Measurements from ENCODE around the gene SHISA6.

Gene SHISA6

DNA sequence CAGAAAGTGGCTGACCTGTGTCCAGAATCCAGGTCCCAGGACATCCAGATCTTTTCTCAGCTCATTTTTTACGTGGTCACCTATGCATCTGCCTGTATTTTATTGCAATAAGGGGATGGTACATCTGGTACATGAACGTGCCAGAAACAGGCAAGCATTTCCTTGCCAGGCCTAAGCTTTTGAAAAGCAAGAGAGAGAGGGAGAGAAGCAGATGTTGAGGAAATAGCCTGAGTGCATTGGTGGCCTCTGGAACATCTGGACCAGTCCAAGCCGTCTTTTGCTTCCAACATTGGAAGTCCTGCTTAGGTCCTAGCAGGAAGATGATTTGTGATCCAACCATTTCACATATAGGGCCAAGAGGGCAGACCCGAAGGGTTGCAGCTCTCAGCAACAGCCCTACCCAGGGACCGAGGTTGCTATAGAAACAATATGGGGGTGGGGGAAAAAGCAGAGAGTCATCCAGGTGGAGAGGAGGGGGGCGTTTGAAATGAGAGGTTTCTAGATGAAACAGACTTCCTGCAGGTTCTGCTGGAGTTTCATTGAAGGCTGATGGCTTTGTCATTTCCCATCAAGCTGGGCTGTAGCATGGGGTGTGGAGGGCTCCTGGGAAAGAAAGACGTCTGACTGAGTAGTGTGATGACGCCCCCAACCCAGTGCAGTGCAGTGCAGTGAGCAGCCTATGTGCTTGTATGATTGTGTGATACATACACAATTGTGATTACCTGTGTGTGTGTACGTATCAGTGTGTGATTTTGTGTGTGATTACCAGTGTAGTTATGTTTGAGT lies 61.6 kb downstream of the SHISA6 start:
- no peak overlapping the region for H3K4me3 ChIP-seq (ENCODE audit: low read depth in 1 of 2, low read length in 1 of 2)
- TF ChIP-seq, protein P1, sequence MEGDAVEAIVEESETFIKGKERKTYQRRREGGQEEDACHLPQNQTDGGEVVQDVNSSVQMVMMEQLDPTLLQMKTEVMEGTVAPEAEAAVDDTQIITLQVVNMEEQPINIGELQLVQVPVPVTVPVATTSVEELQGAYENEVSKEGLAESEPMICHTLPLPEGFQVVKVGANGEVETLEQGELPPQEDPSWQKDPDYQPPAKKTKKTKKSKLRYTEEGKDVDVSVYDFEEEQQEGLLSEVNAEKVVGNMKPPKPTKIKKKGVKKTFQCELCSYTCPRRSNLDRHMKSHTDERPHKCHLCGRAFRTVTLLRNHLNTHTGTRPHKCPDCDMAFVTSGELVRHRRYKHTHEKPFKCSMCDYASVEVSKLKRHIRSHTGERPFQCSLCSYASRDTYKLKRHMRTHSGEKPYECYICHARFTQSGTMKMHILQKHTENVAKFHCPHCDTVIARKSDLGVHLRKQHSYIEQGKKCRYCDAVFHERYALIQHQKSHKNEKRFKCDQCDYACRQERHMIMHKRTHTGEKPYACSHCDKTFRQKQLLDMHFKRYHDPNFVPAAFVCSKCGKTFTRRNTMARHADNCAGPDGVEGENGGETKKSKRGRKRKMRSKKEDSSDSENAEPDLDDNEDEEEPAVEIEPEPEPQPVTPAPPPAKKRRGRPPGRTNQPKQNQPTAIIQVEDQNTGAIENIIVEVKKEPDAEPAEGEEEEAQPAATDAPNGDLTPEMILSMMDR (IDR thresholded peaks at IDR 0.05): no peak

DNA sequence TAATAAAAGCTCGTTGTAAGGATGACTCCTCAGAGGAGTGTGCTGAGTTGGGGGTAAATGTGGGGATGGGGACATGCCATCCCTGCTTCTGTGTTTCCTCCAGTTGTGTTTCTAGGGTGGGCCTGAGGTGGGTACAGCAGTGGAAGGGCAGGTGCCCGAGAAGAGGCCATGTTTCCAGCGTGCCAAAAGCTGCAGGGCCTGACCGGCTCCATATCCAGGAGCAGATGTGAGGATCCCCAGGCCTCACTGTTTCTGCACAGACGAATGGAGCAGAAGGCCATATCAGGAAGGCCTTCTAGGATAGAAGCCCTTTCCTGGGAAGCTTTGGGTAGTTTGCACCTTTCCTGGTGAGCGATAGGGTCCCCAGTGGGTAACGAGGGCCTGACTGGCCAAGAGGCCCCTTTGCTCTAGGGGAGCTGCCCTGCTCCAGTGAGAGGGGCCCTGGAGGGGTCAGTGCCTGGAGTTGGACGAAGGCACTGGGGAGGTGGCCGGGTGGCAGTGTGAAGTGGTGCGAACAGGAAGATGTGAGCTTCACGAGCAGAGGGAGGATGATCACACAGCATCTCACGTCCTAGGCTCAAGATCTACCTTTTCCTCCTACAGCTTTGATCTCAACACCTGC lies 62.9 kb downstream of the SHISA6 start:
- H3K27ac ChIP-seq: no peak overlapping the region
- no peak overlapping the region for H3K4me3 ChIP-seq (ENCODE audit: low read depth in 1 of 2, low read length in 1 of 2)
- H3K4me1 ChIP-seq (ENCODE audit: control insufficient read depth in 1 of 2, insufficient read depth in 1 of 2, low read depth in 1 of 2, low read length in 1 of 2): no peaks in the 10 kb centered on the region
- no peaks in the 10 kb centered on the region for H3K27me3 ChIP-seq
- H3K9me3 ChIP-seq: no peaks in the 10 kb centered on the region
- H3K36me3 ChIP-seq: no peaks in the 10 kb centered on the region
- TF ChIP-seq, protein P1 (IDR thresholded peaks at IDR 0.05): no peak

More for the DNA sequence above, 61.6 kb downstream of the SHISA6 start:
- Histone ChIP-seq H3K9me3 (no peaks in the 10 kb centered on the region), H3K36me3 (no peaks in the 10 kb centered on the region), H3K27me3 (no peaks in the 10 kb centered on the region), H3K27ac (no peak overlapping the region), H3K4me1 (ENCODE audit: control insufficient read depth in 1 of 2, insufficient read depth in 1 of 2, low read depth in 1 of 2, low read length in 1 of 2) (no peaks in the 10 kb centered on the region)

DNA sequence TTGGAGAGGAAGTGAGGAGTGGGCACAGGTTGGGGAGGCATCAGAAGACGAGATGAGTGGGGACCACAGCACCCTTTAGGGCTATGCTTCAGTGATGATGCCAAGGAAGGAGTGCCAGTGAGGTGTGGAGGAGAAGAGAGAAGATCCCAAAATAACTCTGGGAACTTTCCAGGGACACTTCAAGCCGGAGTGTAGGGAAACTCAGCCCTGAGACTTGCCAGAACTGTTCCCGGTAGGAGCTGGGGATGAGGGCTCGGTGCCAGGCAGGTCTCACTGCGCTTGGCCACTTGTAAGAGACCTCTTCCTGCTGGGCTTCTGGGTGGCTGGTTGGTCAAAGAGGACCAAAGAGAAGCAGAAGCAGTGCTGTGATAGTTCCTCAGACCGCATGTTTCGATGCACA lies 63.6 kb downstream of the SHISA6 start:
- Histone ChIP-seq H3K36me3 (no peaks in the 10 kb centered on the region), H3K4me3 (ENCODE audit: low read depth in 1 of 2, low read length in 1 of 2) (no peak overlapping the region), H3K27ac (no peak overlapping the region), H3K4me1 (ENCODE audit: control insufficient read depth in 1 of 2, insufficient read depth in 1 of 2, low read depth in 1 of 2, low read length in 1 of 2) (no peaks in the 10 kb centered on the region), H3K27me3 (no peaks in the 10 kb centered on the region), H3K9me3 (no peaks in the 10 kb centered on the region)
- TF ChIP-seq, protein P1 (IDR thresholded peaks at IDR 0.05): no peak

DNA sequence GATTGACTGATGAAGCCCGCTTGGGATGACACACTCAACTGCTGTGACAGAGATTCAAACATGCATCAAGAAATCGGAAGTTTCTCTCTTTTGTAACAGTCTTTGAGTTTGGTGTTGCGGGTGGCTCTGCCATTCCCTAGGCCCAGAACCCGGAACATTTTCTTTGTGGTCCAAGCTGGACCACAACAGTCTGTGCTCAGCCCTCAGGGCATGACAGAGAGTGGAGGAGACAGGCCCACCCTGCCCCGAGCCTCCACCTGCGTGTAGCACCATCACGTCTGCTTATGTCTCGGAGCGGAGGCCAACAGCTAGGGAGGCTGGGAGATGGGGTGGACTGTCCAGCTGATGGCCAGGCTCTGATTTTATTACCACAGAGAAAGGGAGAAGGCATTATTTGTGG lies 64.5 kb downstream of the SHISA6 start:
- Histone ChIP-seq H3K36me3 (no peaks in the 10 kb centered on the region), H3K4me1 (ENCODE audit: control insufficient read depth in 1 of 2, insufficient read depth in 1 of 2, low read depth in 1 of 2, low read length in 1 of 2) (no peaks in the 10 kb centered on the region), H3K9me3 (no peaks in the 10 kb centered on the region), H3K27ac (no peak overlapping the region), H3K4me3 (ENCODE audit: low read depth in 1 of 2, low read length in 1 of 2) (no peak overlapping the region), H3K27me3 (no peaks in the 10 kb centered on the region)
- TF ChIP-seq, protein P1 (IDR thresholded peaks at IDR 0.05): no peak

DNA sequence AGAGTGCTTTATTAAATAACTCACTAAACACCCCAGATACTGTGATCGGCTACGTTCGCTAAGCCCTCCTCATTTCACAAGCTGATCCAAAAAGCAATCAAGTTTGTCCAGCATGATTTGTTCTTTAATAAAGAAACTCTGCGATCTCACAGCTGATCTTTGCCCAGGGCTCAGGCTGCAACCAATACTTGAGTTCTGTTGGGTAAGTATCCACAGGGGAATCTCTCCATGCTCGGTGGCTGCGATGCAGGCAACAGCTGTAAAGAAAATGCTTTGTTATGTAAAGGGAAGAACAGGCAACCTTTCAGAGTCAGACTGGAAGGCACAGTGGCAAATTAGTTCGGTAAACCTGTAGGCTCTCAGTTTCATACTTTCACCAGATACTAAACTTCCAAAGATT lies 67.5 kb downstream of the SHISA6 start:
- TF ChIP-seq, protein P1 (IDR thresholded peaks at IDR 0.05): no peak
- Histone ChIP-seq H3K4me1 (ENCODE audit: control insufficient read depth in 1 of 2, insufficient read depth in 1 of 2, low read depth in 1 of 2, low read length in 1 of 2) (no peaks in the 10 kb centered on the region), H3K9me3 (no peaks in the 10 kb centered on the region), H3K27ac (no peak overlapping the region), H3K27me3 (no peaks in the 10 kb centered on the region), H3K4me3 (ENCODE audit: low read depth in 1 of 2, low read length in 1 of 2) (no peak overlapping the region), H3K36me3 (no peaks in the 10 kb centered on the region)

All from neutrophil (primary cell).